ENCODE data around the gene SLC25A45.

The SLC25A45 gene, protein sequence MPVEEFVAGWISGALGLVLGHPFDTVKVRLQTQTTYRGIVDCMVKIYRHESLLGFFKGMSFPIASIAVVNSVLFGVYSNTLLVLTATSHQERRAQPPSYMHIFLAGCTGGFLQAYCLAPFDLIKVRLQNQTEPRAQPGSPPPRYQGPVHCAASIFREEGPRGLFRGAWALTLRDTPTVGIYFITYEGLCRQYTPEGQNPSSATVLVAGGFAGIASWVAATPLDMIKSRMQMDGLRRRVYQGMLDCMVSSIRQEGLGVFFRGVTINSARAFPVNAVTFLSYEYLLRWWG

DNA sequence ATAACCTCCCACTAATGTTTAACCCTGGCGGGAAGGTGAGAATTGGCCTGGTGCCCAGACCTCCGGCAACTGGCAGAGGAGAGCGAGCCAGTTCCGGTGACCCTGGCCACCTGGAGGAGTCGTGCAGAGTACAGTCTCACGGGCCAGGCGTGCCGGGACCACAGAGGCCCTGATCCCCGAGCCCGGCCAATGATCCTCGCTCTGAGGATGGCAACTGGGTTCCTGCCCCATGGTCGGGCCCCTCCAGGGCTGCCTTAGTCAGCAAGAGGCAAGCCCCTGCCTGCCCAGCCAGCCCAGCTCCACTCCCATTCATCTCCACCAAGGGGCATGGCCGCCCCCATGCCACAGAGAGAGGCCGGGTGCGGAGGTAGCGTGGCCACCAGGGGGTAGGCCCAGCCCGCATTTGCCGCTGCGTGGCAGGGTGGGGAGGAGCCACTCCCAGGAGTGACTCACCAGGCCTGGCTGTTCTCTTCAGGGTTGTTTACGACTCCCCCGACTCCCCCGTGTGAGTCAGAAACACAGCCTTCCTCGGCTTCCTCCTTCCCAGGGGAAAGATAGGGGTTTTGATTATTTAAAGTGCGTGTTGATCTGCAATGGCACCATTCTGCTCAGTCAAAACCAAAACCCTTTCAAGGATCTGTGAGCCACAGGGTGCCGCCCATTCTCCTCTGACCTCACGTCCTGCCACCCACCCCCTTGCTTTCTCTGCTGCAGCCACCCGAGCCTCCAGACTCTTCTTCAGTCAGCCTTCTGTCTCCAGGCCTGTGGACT lies at the start of gene SLC25A45:
SLC25A45 (minus strand) TSS at position 614 of the 771 bp plus-strand sequence. CDS start 695 bp downstream, outside the sequence.
- peak; percentile 85 to 86 for DNase-seq (ENCODE audit: low read depth in 2 of 2)

DNA sequence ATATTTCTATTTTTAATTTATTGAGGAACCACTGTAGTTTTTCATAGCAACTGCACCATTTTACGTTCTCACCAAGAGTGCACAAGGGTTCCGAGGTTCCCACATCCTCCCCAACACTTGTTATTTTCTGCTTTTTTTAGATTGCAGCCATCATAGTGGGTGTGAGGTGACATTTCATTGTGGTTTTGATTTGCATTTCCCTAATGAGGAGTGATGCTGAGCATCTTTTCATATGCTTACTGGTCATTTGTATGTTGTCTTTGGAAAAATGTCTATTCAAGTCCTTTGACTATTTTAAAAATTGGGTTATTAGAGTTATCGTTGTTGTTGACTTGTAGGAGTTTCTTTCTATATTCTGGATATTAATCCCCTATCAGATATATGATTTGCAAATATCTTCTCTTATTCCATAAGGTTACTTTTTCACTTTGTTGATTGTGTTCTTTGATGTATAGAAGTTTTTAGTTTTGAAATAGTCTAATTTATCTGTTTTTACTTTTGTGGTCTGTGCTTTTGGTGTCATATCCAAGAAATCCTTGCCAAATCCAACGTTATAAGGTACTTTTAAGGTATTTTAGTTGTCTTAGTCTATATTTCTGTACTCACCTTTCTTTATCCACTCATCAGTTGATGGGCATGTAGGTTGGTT lies 49.1 kb upstream of the SLC25A45 start:
- DNase-seq (ENCODE audit: low read depth in 2 of 2) = no peak

DNA sequence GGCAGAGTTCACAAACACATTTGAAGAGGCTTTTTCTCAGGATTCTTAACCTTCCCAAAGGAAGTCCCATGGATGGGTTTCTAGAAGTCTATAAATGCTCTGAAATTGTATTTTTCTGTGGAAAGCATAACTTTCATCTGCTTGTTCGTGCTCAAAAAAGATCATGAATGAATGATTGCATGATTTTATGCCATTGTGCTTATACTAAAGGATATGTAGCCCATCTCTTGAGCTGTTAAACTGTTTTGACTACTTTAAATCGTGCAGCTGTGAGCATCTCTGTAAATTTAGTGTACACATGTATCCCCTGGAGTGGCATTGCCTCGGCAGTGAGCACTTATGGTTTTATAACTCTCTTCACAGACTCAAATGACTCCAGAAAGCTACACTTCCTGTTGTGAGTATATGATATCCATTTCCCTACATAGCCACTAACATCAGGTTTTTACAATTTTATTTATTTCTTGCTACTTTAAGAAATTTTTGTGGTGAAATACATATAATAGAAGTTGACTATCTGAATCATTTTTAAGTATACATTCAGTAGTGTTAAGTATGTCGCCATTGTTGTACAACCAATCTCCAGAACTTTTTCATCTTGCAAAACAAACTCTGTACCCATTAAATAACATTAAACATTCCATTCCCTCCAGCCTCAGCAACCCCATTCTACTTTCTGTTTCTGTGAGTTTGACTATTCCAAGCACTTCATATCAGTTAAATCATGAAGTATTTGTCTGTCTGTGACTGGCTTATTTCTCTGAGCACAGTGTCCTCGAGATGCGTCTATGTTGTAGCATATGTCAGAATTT lies 48.2 kb upstream of the SLC25A45 start:
- DNase-seq (ENCODE audit: low read depth in 2 of 2) = no peak

DNA sequence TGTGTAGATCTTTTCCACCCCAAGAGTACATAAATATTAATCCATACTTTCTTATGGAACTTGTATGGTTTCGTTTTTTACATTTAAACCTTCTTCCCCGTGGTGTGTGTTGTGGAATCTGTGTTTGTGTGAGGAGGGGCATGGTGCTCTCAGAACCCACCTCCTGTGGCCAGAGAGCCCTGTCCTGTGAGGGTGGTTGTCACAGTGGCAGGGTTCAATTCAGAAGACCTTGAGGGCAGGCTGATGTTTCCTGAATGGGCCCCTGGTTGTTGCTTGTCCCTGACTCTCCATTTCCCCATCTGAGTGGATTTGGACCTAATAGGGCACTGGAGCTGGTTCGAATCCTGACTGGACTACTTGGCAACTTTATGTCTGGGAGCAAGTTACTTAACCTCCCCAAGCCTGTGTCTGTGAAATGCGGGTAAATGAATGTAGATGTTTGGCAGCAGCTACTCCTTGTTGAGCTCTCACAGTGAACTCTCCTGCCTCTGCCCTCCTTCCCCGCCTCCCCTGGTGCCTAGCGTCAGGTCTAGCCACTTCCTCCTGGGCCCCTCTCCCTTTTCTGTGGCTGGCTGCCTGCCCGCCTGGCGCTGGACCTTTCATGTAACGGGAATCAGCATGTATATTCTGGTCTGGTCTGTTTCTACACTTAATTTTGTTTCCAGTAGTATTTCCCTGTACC lies 47.4 kb upstream of the SLC25A45 start:
- no peak for DNase-seq (ENCODE audit: low read depth in 2 of 2)

DNA sequence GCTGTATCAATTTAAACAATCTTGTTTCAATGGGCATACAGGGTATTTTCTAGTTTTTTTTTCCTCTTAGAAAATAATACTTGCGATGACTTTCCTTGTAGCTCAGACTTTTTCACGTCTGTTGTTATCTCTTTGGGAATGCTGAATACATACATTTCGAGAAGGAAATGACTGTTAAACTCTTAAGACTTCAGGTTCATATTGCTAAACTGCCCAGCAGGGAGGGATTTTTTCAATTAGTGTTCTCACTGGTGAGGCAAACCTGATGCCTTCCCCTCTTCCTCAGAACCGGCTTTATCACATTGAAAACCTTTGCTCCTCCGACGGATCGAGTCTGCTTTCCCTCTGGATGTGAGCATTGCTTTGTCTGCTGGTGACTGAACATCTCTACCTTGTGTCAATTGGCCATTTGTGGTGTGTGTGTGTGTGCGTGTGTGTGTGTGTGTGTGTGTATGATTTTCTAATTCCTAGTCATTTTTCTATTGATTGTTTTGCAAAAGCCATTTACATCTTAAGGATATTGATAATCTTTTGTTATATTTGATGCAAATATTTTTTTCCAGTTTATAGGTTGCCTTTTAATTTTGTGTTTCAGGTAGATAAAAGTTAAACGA lies 46.7 kb upstream of the SLC25A45 start:
- DNase-seq (ENCODE audit: low read depth in 2 of 2) = no peak

DNA sequence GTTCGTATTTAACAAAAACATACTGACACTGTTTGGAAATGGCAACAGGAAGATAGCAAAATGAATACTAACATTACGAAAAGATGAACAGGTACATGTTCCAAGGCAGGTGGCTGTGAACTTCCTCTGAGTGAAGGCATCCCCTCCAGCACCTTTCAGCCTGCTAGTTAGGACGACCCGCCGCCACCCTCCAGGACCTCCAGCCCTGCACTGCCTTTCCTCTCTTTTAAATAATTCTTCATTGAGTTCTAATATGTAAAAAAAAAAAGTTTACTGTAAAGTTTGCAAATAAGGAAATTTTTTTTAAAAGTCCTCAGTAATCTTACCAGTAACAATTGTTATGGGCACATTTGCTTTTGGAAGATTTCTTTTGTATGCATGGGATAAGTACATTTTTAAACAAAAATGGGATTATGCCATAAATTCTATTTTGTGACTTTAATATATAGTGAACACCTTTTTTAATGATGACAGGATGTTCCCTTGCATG lies 46.2 kb upstream of the SLC25A45 start:
- DNase-seq (ENCODE audit: low read depth in 2 of 2) = no peak

DNA sequence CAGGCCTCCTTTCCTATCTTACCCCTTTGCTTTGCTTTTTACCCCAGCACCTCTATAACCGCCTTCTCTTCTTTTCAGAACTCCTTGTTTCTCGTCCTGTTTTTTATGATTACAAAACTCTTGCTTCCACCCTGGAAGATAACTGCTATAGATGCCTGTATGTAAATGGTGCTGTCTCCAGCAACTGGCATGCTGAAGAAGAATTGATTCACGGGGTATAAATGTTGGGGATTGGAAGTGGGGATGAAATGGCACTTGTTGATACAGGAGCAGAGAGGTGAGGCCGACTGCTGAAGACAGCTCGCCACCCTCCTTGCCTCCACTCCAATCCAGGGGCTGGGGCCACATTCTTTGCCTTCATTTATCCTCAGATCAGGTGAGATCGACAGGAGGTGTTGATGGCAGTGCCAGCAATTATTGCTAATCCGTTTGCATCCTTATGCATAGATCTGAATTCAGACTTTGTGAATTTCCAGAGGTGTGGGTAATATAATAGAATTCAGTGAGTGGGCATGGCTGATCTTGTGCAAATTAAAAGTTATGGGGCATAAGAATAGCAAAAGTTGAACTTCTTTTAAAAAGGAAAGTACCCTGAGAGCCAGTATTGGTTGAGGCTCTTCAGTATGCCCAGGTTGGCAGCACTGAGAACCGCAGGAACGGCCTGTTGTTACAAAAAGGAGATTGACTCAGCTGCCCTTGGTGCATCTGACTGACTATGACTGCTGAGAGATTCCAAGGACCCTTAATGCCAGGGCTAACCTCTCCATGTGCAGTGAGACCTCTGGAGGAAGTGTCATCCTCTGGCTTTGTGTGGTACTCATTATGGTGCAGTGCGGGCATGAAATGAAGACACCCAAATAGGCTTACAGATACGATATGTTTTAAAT lies 45.5 kb upstream of the SLC25A45 start:
- no peak for DNase-seq (ENCODE audit: low read depth in 2 of 2)

DNA sequence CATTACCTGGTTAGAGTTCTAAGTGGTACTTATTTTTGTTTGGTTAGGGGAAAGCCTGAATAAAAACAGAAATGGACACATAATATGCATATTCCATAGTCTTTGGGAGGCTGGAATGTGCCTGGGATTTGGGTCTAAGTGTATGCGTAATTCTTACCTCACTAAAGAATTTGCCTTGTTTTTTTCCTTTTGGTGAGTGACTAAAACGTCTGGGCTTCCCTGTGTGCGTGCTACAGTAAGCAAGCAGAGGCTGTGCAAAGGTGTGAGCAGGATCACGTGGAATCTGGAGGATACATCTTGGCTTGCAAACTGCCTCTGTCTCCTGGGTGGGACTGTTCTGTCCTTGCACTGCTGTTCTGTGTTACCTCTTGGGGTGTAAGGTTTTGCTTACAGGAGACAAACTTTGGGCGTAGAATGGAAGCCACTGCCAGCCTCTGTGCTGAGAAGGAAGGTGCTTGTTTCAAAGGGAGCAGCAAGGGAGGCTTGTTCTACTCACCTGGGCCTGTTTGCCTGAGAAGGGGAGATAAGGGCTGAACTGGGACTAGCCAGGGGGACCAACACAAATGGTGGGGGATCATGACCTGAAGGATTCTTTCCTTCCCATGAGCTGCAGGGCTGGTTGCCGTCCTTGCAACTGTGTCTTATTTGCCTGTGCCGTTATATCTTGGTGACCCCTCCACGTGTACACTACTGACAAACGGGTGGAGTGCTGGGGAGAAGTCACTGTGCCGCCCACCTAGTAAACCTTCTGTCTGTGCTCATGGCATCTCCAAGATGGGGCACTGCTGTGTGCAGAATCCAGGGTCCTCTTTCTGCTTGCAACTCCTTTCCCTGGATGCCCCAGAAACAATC lies 44.6 kb upstream of the SLC25A45 start:
- DNase-seq (ENCODE audit: low read depth in 2 of 2) = no peak

DNA sequence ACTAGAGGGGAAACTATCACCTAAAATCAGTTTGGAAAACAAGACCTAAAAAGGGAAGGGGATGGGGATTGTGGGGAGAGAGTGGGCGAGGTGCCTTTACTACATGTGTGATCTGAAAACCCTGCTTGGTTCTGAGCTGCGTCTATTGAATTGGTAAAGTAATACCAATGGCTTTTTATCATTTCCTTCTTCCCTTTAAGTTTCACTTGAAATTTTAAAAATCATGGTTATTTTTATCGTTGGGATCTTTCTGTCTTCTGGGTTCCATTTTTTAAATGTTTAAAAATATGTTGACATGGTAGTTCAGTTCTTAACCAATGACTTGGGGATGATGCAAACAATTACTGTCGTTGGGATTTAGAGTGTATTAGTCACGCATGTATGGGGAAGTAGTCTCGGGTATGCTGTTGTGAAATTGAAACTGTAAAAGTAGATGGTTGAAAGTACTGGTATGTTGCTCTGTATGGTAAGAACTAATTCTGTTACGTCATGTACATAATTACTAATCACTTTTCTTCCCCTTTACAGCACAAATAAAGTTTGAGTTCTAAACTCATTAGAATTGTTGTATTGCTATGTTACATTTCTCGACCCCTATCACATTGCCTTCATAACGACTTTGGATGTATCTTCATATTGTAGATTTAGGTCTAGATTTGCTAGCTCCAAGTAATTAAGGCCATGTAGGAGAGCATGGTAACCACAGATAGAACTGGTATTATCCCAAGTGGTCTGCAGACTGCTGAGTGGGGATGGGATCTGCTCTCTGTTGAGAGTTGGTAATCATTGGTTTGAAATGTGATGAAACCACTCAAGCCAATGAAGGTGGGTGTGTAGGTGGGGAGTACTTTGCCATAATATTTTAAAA lies 43.8 kb upstream of the SLC25A45 start:
- DNase-seq (ENCODE audit: low read depth in 2 of 2) = no peak

DNA sequence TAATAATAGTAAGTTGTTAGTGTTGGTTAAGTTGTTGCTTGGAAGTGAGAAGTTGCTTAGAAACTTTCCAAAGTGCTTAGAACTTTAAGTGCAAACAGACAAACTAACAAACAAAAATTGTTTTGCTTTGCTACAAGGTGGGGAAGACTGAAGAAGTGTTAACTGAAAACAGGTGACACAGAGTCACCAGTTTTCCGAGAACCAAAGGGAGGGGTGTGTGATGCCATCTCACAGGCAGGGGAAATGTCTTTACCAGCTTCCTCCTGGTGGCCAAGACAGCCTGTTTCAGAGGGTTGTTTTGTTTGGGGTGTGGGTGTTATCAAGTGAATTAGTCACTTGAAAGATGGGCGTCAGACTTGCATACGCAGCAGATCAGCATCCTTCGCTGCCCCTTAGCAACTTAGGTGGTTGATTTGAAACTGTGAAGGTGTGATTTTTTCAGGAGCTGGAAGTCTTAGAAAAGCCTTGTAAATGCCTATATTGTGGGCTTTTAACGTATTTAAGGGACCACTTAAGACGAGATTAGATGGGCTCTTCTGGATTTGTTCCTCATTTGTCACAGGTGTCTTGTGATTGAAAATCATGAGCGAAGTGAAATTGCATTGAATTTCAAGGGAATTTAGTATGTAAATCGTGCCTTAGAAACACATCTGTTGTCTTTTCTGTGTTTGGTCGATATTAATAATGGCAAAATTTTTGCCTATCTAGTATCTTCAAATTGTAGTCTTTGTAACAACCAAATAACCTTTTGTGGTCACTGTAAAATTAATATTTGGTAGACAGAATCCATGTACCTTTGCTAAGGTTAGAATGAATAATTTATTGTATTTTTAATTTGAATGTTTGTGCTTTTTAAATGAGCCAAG lies 42.9 kb upstream of the SLC25A45 start:
- peak in 1 of 2 donors; percentile 77 for DNase-seq (ENCODE audit: low read depth in 2 of 2)

DNA sequence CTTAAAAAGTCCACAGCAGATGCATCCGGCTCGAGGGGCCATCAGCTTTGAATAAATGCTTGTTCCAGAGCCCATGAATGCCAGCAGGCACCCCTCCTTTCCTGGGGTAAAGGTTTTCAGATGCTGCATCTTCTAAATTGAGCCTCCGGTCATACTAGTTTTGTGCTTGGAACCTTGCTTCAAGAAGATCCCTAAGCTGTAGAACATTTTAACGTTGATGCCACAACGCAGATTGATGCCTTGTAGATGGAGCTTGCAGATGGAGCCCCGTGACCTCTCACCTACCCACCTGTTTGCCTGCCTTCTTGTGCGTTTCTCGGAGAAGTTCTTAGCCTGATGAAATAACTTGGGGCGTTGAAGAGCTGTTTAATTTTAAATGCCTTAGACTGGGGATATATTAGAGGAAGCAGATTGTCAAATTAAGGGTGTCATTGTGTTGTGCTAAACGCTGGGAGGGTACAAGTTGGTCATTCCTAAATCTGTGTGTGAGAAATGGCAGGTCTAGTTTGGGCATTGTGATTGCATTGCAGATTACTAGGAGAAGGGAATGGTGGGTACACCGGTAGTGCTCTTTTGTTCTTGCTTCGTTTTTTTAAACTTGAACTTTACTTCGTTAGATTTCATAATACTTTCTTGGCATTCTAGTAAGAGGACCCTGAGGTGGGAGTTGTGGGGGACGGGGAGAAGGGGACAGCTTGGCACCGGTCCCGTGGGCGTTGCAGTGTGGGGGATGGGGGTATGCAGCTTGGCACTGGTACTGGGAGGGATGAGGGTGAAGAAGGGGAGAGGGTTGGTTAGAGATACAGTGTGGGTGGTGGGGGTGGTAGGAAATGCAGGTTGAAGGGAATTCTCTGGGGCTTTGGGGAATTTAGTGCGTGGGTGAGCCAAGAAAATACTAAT lies 42.0 kb upstream of the SLC25A45 start:
- peak; percentile 59 to 64 for DNase-seq (ENCODE audit: low read depth in 2 of 2)

DNA sequence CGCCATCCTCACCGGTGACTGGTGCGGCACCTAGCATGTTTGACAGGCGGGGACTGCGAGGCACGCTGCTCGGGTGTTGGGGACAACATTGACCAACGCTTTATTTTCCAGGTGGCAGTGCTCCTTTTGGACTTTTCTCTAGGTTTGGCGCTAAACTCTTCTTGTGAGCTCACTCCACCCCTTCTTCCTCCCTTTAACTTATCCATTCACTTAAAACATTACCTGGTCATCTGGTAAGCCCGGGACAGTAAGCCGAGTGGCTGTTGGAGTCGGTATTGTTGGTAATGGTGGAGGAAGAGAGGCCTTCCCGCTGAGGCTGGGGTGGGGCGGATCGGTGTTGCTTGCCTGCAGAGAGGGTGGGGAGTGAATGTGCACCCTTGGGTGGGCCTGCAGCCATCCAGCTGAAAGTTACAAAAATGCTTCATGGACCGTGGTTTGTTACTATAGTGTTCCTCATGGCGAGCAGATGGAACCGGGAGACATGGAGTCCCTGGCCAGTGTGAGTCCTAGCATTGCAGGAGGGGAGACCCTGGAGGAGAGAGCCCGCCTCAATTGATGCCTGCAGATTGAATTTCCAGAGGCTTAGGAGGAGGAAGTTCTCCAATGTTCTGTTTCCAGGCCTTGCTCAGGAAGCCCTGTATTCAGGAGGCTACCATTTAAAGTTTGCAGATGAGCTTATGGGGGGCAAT lies 41.2 kb upstream of the SLC25A45 start:
- DNase-seq (ENCODE audit: low read depth in 2 of 2) = no peak

DNA sequence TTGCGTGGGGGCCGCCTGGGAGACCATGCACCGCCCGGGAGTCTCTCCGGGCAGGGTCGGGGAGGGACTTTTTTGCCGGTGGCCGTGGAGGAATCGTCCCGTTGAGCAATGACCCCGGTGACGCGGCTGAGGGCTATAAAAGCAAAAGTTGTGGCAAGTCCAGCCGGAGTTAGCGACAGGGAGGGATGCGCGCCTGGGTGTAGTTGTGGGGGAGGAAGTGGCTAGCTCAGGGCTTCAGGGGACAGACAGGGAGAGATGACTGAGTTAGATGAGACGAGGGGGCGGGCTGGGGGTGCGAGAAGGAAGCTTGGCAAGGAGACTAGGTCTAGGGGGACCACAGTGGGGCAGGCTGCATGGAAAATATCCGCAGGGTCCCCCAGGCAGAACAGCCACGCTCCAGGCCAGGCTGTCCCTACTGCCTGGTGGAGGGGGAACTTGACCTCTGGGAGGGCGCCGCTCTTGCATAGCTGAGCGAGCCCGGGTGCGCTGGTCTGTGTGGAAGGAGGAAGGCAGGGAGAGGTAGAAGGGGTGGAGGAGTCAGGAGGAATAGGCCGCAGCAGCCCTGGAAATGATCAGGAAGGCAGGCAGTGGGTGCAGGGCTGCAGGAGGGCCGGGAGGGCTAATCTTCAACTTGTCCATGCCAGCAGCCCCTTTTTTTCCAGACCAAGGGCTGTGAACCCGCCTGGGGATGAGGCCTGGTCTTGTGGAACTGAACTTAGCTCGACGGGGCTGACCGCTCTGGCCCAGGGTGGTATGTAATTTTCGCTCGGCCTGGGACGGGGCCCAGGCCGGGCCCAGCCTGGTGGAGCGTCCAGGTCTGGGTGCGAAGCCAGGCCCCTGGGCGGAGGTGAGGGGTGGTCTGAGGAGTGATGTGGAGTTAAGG lies 40.4 kb upstream of the SLC25A45 start, which contains the start of gene NEAT1:
NEAT1 (plus strand) TSS at position 166 of the 883 bp plus-strand sequence.
- DNase-seq (ENCODE audit: low read depth in 2 of 2) = peak; percentile 84 to 87

Measured in stimulated activated CD4-positive, alpha-beta T cell treated with anti-CD3 and anti-CD28 coated beads, Interleukin-1b, Interleukin-23, amount 100 ng/mL, for 4 hours (primary cell).